Neural cell (in vitro differentiated cells): ENCODE measurements around the gene CPT2.

Experiments
- CTCF ChIP-seq: fragments of 450-650 bp; IDR thresholded peaks from 2 replicates; pipeline ENCODE4 v1.5.1; 2014; ENCODE audit warnings: antibody characterized with exemption, mild to moderate bottlenecking, moderate library complexity; ENCODE audit not compliant: poor library complexity, severe bottlenecking
- EP300 ChIP-seq: fragments of 450-650 bp; conservative IDR thresholded peaks from 2 replicates; pipeline ENCODE4 v1.6.1; 2014; ENCODE audit warnings: antibody characterized with exemption, mild to moderate bottlenecking, moderate library complexity; ENCODE audit not compliant: poor library complexity, severe bottlenecking
- EZH2 ChIP-seq: fragments of 200-600, 300-800 bp; shearing (Covaris generic), sonication (generic); IDR thresholded peaks from 2 replicates; pipeline ENCODE4 v1.6.1; 2014; ENCODE audit warnings: antibody characterized with exemption, low read length, borderline replicate concordance, mild to moderate bottlenecking; ENCODE audit not compliant: insufficient read depth, poor library complexity, severe bottlenecking
- MXI1 ChIP-seq: fragments of 450-650 bp; conservative IDR thresholded peaks from 2 replicates; pipeline ENCODE4 v1.6.1; 2014; ENCODE audit warnings: antibody characterized with exemption, mild to moderate bottlenecking; ENCODE audit not compliant: poor library complexity, severe bottlenecking
- POLR2AphosphoS5 ChIP-seq: IDR thresholded peaks from 2 replicates; pipeline ENCODE4 v1.6.1; 2012
- RAD21 ChIP-seq: fragments of 450-650 bp; conservative IDR thresholded peaks from 2 replicates; pipeline ENCODE4 v1.6.1; 2014; ENCODE audit warnings: antibody characterized with exemption, mild to moderate bottlenecking, moderate library complexity
- REST ChIP-seq: IDR thresholded peaks from 2 replicates; pipeline ENCODE4 v1.6.1; 2012; ENCODE audit warnings: borderline replicate concordance
- TAF1 ChIP-seq: IDR thresholded peaks from 2 replicates; pipeline ENCODE4 v1.6.1; 2012; ENCODE audit warnings: low read depth

DNA sequence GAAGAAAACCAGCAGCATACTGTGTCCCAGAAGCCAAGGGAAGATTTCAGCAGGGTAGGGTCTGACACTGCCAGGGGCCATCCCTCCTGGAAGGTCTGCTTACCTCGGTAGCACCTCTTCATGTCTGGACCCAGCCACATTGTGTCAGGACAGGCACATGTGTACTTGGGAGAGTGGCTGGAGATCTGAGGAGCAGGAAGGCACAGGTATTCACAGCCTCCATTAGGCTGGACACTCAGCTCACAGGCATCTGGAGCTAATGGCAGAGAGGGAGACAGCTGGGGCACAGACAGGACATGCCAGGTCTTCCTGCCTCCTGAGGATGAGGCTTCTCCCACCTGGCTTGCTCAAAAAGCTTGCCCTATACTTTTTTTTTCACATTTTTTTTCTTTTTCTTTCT is 61.6 kb downstream of the CPT2 start:
- TF ChIP-seq POLR2AphosphoS5 (no peak), CTCF (no peak), RAD21 (no peak), REST (no peak), EP300 (no peak), MXI1 (no peak), EZH2 (no peak), TAF1 (no peak)
